ENCODE measurements around the gene CITED4. TPM values are rescaled to one million over a fixed set of nuclear protein-coding genes. Genes with fewer than 3 reads are reported as not detected.
A peak's percentile ranks its signal among the peaks of the same experiment; 100 is the strongest.

Gene CITED4
- total RNA-seq, 1 experiment from 2014 or later, result 9.5 TPM

- no peak overlapping the region for H3K18ac ChIP-seq (ENCODE audit: insufficient read length, low read depth, low read length)
- peaks cover 30% of the 10 kb centered on the region for H3K27me3 Mint-ChIP-seq (ENCODE audit: low read depth)
- no peaks in the 10 kb centered on the region for H3K79me1 ChIP-seq (ENCODE audit: insufficient read depth, low read depth, low read length, poor library complexity, severe bottlenecking)
- H3K4me2 ChIP-seq (ENCODE audit: insufficient read depth, insufficient read length, low read length), result no peak overlapping the region
- H3K4me1 Mint-ChIP-seq, result peaks cover 19 to 25% of the 10 kb centered on the region in 2 experiments
- no CpG with 5 or more reads among the region's 3 CpGs for WGBS (ENCODE audit: extremely low coverage, insufficient read length, low lambda C conversion rate)
- H2AK5ac ChIP-seq (ENCODE audit: insufficient read length, low read length), result no peak overlapping the region
- no peak overlapping the region for H3K14ac ChIP-seq (ENCODE audit: insufficient read depth, low read length)
- no peak overlapping the region for H3K4ac ChIP-seq (ENCODE audit: low read depth, low read length)
- no peaks in the 10 kb centered on the region for H3K9me3 ChIP-seq (ENCODE audit: control insufficient read depth, low read depth, low read length)
- H4K20me1 ChIP-seq (ENCODE audit: control insufficient read depth, insufficient read depth, insufficient read length), result no peaks in the 10 kb centered on the region
- no peak overlapping the region for H2AFZ ChIP-seq (ENCODE audit: low read length)
- no peak overlapping the region for H3K27ac ChIP-seq (ENCODE audit: insufficient read length, low read depth, low read length)
- H4K5ac ChIP-seq (ENCODE audit: insufficient read length, low read depth, low read length), result no peak overlapping the region
- H3K36me3 Mint-ChIP-seq (ENCODE audit: insufficient read depth in 1 of 3, low read depth in 3 of 3), result no peaks in the 10 kb centered on the region
- no peaks in the 10 kb centered on the region; the same call in 1 of the 2 replicates for H3K27me3 ChIP-seq (ENCODE audit: insufficient read depth, low read length)
- no peak overlapping the region for H3K56ac ChIP-seq (ENCODE audit: insufficient read length, low read depth, low read length)
- no peak overlapping the region for H2BK12ac ChIP-seq (ENCODE audit: insufficient read length, low read depth, low read length)
- H3K4me1 ChIP-seq (ENCODE audit: insufficient read depth, low read length), result peaks cover 8% of the 10 kb centered on the region; the same call in 1 of the 2 replicates
- H3K9me3 Mint-ChIP-seq, result no peaks in the 10 kb centered on the region
- H2BK5ac ChIP-seq (ENCODE audit: insufficient read length, low read length), result no peak overlapping the region
- peak; percentile 53 for TF ChIP-seq CTCF (conservative IDR thresholded peaks at IDR 0.05)
- H2BK15ac ChIP-seq (ENCODE audit: low read depth, low read length), result no peak overlapping the region
- no peak overlapping the region for H4K8ac ChIP-seq (replicated peaks; ENCODE audit: insufficient read length, low read depth, low read length)
- no peak overlapping the region for H3K23ac ChIP-seq (ENCODE audit: insufficient read length, low read depth, low read length)
- H2BK120ac ChIP-seq (ENCODE audit: low read depth, low read length, poor library complexity, severe bottlenecking), result no peak overlapping the region
- H2BK20ac ChIP-seq (ENCODE audit: low read depth, low read length, poor library complexity, severe bottlenecking), result no peak overlapping the region
- H3K79me2 ChIP-seq (ENCODE audit: insufficient read depth, low read length), result no peaks in the 10 kb centered on the region
- no peak overlapping the region for H3K9ac ChIP-seq (ENCODE audit: extremely low read depth, insufficient read length, low read length)
- H3K27ac Mint-ChIP-seq, result no peak overlapping the region
- H4K91ac ChIP-seq (ENCODE audit: insufficient read length, low read depth, low read length), result no peak overlapping the region
- H3K23me2 ChIP-seq (ENCODE audit: insufficient read length, low read depth, low read length, poor library complexity, severe bottlenecking), result peaks cover 7% of the 10 kb centered on the region
- H3T11ph ChIP-seq (ENCODE audit: low read length), result no peak overlapping the region
- peak; percentile 71 for DNase-seq
- no peak overlapping the region for H3K4me3 Mint-ChIP-seq
Observed at GRCh38 chr1:40820251-40820797, 41.8 kb downstream of the CITED4 start.

Data from H9 (cell line).